Measurements from ENCODE around the gene AURKA.
"Not testable (repeated sequence)": the region's sequence is repeated elsewhere in the genome, so short reads cannot be mapped to it uniquely, and the experiment has no call there.

AURKA gene

DNA sequence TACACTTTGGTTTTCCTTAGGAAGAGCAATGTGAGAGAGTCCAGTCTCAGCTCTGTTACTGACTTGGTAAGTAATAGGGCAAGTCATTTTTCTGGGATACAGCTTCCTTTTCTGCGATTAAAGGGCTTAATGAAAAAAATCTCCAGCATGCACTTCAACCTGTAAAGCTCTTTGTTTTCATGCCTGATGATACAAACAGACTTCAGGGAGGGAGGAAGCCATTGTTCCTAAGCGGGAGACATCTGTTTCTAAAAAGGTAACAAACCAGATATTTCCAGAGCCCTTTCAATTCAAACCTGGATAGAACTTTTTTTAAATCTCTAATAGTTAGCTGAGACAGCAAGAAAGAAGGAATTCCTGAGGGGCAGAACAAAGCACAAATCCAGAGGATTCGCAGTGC lies 14.9 kb upstream of the AURKA start:
- H3K4me2 ChIP-seq (ENCODE audit: low read length) = no peak overlapping the region
- H3K4me1 ChIP-seq (ENCODE audit: control insufficient read depth, insufficient read depth, low read length) = no peaks in the 10 kb centered on the region
- no peaks in the 10 kb centered on the region for H3K9me3 ChIP-seq (replicated peaks; ENCODE audit: low read length)
- peaks cover 43% of the 10 kb centered on the region for H3K36me3 ChIP-seq (ENCODE audit: insufficient read depth, low read length)
- H3K9ac ChIP-seq (ENCODE audit: low read depth, low read length) = no peak overlapping the region
- no peaks in the 10 kb centered on the region for H3K27me3 ChIP-seq (ENCODE audit: control insufficient read depth, insufficient read depth, low read length)
- no peak overlapping the region for H3K4me3 ChIP-seq (ENCODE audit: low read length)

DNA sequence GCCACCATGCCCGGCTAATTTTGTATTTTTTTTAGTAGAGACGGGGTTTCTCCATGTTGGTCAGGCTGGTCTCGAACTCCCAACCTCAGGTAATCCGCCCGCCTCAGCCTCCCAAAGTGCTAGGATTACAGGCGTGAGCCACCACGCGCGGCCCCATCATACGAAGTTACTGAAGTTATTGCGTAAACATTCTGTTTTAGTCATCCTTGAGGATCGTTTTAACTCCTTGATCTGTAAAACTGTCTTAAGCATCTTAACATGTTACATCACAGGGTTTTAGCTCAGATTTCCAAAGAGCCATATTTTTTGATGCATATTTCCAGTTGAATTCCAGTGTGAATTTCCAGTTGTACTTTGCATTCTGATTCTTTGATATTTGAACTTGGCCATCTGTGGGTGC lies 13.3 kb upstream of the AURKA start:
- H3K9ac ChIP-seq (ENCODE audit: low read depth, low read length); H3K4me3 ChIP-seq (ENCODE audit: low read length); H3K4me2 ChIP-seq (ENCODE audit: low read length); H3K27me3 ChIP-seq (ENCODE audit: control insufficient read depth, insufficient read depth, low read length); H3K4me1 ChIP-seq (ENCODE audit: control insufficient read depth, insufficient read depth, low read length); H3K9me3 ChIP-seq (replicated peaks; ENCODE audit: low read length): not testable (repeated sequence)
- H3K36me3 ChIP-seq (ENCODE audit: insufficient read depth, low read length) = peaks cover 56% of the 10 kb centered on the region

DNA sequence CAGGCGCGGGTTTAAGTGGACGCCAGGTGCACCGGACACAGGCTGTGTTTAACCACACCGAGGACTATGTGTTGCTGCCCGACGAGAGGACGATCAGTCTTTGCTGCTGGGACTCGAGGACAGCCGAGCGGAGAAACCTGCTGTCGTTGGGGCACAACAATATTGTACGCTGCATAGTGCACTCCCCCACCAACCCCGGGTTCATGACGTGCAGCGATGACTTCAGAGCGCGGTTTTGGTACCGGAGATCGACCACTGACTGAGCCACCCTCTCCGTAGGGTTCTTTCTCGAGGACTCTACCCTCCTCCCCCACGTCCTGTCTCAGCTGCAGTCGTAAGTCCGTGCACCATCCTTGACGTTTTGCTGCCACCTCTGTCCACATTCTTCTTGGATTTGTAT lies 11.4 kb upstream of the AURKA start:
- Histone ChIP-seq H3K9me3 (replicated peaks; ENCODE audit: low read length) (no peaks in the 10 kb centered on the region), H3K9ac (ENCODE audit: low read depth, low read length) (no peak overlapping the region), H3K4me2 (ENCODE audit: low read length) (no peak overlapping the region), H3K27me3 (ENCODE audit: control insufficient read depth, insufficient read depth, low read length) (no peaks in the 10 kb centered on the region), H3K4me1 (ENCODE audit: control insufficient read depth, insufficient read depth, low read length) (no peaks in the 10 kb centered on the region), H3K4me3 (ENCODE audit: low read length) (no peak overlapping the region), H3K36me3 (ENCODE audit: insufficient read depth, low read length) (peaks cover 70% of the 10 kb centered on the region)

DNA sequence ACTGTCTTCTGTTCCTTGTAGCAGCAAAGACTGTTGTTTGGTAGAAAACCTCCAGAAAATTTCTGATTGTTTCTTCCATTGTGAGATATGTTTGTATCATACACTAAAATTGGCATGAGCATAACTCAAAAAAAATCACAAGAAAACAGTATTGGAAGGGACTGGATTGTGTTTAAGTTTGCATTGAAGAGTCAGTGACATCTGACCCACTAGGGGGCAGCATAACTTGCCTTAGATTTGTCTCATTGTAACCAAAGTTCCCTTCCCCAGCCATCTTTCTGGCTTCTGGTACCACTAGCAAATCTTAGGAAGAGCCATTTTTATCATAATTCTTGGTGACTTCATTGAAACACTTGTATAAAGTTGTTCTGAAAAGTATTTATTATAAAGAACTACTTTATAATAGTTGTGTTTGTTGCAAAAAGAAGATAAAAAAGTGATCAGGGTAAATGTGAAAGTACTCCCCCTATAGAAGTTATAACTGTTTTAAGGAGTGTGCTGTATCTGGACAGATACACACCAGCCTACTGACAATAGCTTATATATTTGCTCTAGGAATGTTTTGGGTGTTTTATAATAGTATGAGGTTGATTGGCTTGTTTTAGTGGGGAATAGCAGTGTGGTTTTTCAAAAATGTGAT lies 8.1 kb upstream of the AURKA start:
- Histone ChIP-seq H3K4me2 (ENCODE audit: low read length) (no peak overlapping the region), H3K27me3 (ENCODE audit: control insufficient read depth, insufficient read depth, low read length) (no peaks in the 10 kb centered on the region), H3K9me3 (replicated peaks; ENCODE audit: low read length) (no peaks in the 10 kb centered on the region), H3K4me1 (ENCODE audit: control insufficient read depth, insufficient read depth, low read length) (no peaks in the 10 kb centered on the region), H3K36me3 (ENCODE audit: insufficient read depth, low read length) (peaks cover 80% of the 10 kb centered on the region), H3K9ac (ENCODE audit: low read depth, low read length) (no peak overlapping the region), H3K4me3 (ENCODE audit: low read length) (no peak overlapping the region)

DNA sequence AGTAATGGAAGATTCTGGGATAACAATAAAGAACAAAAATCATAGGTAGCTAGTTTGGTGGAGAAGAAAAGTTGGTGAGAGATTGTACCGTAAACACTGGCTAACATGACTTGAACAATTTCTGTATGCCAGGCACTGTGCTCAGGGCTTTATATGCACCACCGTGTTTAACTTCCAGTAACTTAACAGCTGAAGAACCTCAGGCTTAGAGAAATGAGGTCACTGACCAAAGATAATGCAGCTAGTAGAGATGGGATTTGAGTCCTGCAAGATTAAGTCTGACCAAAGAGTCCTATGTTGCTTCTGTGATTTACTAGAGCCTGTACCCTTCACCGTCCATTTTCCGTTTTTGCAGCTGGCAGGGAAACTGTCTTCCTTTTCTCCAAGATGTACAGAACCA lies 3.2 kb upstream of the AURKA start:
- H3K36me3 ChIP-seq (ENCODE audit: insufficient read depth, low read length) = peaks cover 47% of the 10 kb centered on the region
- H3K9me3 ChIP-seq (replicated peaks; ENCODE audit: low read length) = no peaks in the 10 kb centered on the region
- peaks cover 18% of the 10 kb centered on the region for H3K4me1 ChIP-seq (ENCODE audit: control insufficient read depth, insufficient read depth, low read length)
- no peak overlapping the region for H3K9ac ChIP-seq (ENCODE audit: low read depth, low read length)
- H3K27me3 ChIP-seq (ENCODE audit: control insufficient read depth, insufficient read depth, low read length) = no peaks in the 10 kb centered on the region
- no peak overlapping the region for H3K4me2 ChIP-seq (ENCODE audit: low read length)
- H3K4me3 ChIP-seq (ENCODE audit: low read length) = no peak overlapping the region

DNA sequence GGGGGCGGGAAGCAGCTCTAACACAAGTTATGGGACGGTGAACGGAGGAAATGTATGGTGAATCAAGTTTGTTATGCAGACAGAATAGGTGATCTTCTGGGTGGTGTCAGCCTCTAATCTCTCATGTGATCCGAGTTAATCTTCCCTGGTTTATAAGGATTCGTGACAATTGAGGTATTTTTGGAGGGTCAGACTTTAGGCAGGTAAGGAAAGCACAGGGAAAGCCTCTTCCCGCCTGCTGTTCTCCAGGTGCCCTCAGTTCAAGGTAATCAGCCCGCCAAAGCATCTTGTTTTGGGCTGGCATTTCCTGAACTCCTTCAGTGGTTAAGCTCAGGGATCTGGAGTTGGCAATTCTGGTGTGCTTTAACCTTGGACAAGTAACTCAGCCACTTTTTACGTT lies 1.6 kb upstream of the AURKA start:
- Histone ChIP-seq H3K27me3 (ENCODE audit: control insufficient read depth, insufficient read depth, low read length) (no peaks in the 10 kb centered on the region), H3K4me3 (ENCODE audit: low read length) (peak overlapping the region; percentile 87), H3K36me3 (ENCODE audit: insufficient read depth, low read length) (peaks cover 39% of the 10 kb centered on the region), H3K4me1 (ENCODE audit: control insufficient read depth, insufficient read depth, low read length) (peaks cover 18% of the 10 kb centered on the region), H3K4me2 (ENCODE audit: low read length) (peak overlapping the region; percentile 86), H3K9ac (ENCODE audit: low read depth, low read length) (peak overlapping the region; percentile 93), H3K9me3 (replicated peaks; ENCODE audit: low read length) (no peaks in the 10 kb centered on the region)

DNA sequence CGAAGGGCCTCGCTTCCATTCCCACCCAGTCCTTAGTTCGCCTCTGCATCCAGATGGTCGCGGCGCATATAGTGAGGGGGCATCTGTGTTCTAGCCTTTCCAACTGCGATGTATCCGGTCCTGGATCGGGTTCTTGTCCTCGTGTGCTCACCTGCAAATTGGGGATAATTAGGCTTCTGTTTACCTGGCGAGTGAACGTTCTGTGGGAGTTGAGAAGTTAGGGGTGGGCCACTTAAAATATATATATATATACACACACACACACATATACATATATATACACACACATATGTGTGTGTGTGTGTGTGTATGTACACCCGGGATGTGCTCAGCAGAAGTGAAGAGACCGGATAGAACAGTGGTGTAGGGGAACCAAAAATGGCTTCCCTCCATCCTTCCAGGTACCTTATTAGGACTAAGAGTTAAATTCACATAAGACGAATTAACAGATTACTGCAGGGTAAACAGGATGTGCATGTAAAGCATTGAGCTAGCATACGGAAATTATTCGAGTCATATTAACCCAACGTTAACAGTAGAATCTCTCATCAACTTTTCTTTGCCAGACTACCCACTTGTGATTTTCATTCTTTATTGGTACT lies 967 bp upstream of the AURKA start:
- H3K36me3 ChIP-seq (ENCODE audit: insufficient read depth, low read length) = peaks cover 37% of the 10 kb centered on the region
- H3K27me3 ChIP-seq (ENCODE audit: control insufficient read depth, insufficient read depth, low read length) = no peaks in the 10 kb centered on the region
- H3K9ac ChIP-seq (ENCODE audit: low read depth, low read length) = peak overlapping the region; percentile 93
- peaks cover 18% of the 10 kb centered on the region for H3K4me1 ChIP-seq (ENCODE audit: control insufficient read depth, insufficient read depth, low read length)
- peak overlapping the region; percentile 87 for H3K4me3 ChIP-seq (ENCODE audit: low read length)
- no peaks in the 10 kb centered on the region for H3K9me3 ChIP-seq (replicated peaks; ENCODE audit: low read length)
- peak overlapping the region; percentile 86 for H3K4me2 ChIP-seq (ENCODE audit: low read length)

DNA sequence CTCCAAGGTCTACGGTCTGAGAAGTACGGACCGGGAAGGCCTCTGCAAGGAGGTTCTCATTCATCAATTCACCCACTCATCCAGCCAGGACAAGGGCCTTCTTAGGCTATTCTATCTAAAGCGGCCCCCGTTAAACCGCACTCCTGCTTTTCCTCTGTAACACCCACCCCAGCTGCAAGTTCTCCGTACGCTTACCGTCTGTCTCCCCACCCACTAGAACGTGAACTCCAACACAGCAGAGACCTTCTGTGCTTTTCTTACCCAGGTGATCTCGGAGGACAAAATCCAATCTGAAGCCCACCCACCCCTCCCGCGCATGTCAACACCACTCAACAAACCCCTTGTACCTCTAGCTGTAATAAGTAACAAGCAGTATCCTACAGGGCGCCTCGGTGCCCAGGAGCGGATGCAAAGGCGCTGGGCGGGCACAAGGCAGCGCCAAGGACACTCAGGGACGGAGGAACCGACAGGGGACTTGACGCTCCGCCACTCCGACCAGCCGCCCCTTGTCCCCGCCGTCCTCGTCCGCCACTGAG lies 351 bp downstream of the AURKA start:
- peaks cover 28% of the 10 kb centered on the region for H3K36me3 ChIP-seq (ENCODE audit: insufficient read depth, low read length)
- H3K4me1 ChIP-seq (ENCODE audit: control insufficient read depth, insufficient read depth, low read length) = peaks cover 18% of the 10 kb centered on the region
- H3K9ac ChIP-seq (ENCODE audit: low read depth, low read length) = peak overlapping the region; percentile 93
- H3K4me2 ChIP-seq (ENCODE audit: low read length) = peak overlapping the region; percentile 78
- H3K4me3 ChIP-seq (ENCODE audit: low read length) = peak overlapping the region; percentile 87
- H3K9me3 ChIP-seq (replicated peaks; ENCODE audit: low read length) = no peaks in the 10 kb centered on the region
- H3K27me3 ChIP-seq (ENCODE audit: control insufficient read depth, insufficient read depth, low read length) = no peaks in the 10 kb centered on the region

DNA sequence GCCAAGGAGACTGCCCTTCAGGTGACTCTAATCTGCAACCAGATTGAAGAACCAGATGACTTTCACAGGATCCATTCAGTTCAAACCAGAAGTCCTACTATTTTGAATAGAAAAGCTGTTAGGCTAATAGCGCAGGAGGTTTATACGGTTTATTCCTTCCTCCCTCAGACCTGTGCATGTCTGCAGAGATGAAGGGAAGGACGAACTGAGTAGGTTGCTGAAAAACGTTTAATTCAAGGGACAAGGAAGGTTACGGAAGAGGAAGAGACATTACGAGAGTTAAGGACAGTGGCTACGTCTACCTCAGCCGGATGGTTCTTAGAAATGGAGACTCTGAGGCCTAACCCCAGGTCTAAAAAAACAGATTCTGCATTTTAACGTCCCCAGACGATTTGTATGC lies 978 bp downstream of the AURKA start:
- no peaks in the 10 kb centered on the region for H3K9me3 ChIP-seq (replicated peaks; ENCODE audit: low read length)
- H3K4me3 ChIP-seq (ENCODE audit: low read length) = peak overlapping the region; percentile 87
- no peaks in the 10 kb centered on the region for H3K27me3 ChIP-seq (ENCODE audit: control insufficient read depth, insufficient read depth, low read length)
- H3K4me2 ChIP-seq (ENCODE audit: low read length) = peak overlapping the region; percentile 78
- H3K9ac ChIP-seq (ENCODE audit: low read depth, low read length) = peak overlapping the region; percentile 93
- peaks cover 18% of the 10 kb centered on the region for H3K4me1 ChIP-seq (ENCODE audit: control insufficient read depth, insufficient read depth, low read length)
- H3K36me3 ChIP-seq (ENCODE audit: insufficient read depth, low read length) = peaks cover 29% of the 10 kb centered on the region

DNA sequence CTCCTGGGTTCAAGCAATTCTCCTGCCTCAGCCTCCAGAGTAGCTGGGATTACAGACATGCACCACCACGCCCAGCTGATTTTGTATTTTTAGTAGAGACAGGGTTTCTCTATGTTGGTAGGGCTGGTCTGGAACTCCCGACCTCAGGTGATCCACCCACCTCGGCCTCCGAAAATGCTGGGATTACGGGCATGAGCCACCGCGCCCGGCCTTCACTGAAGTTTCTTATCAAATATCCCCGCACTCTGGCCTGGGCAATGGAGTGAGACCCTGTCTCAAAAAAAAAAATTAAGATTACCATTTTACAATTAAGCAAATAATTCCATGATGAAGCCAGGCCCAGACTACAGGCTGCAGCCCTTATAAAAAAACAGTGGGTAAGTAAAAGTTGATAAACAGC lies 1.6 kb downstream of the AURKA start:
- H3K9ac ChIP-seq (ENCODE audit: low read depth, low read length) = peak overlapping the region; percentile 93
- peak overlapping the region; percentile 78 for H3K4me2 ChIP-seq (ENCODE audit: low read length)
- not testable (repeated sequence) for H3K9me3 ChIP-seq (replicated peaks; ENCODE audit: low read length); H3K27me3 ChIP-seq (ENCODE audit: control insufficient read depth, insufficient read depth, low read length)
- H3K4me3 ChIP-seq (ENCODE audit: low read length) = peak overlapping the region; percentile 87
- H3K36me3 ChIP-seq (ENCODE audit: insufficient read depth, low read length) = peaks cover 28% of the 10 kb centered on the region
- H3K4me1 ChIP-seq (ENCODE audit: control insufficient read depth, insufficient read depth, low read length) = peaks cover 18% of the 10 kb centered on the region

DNA sequence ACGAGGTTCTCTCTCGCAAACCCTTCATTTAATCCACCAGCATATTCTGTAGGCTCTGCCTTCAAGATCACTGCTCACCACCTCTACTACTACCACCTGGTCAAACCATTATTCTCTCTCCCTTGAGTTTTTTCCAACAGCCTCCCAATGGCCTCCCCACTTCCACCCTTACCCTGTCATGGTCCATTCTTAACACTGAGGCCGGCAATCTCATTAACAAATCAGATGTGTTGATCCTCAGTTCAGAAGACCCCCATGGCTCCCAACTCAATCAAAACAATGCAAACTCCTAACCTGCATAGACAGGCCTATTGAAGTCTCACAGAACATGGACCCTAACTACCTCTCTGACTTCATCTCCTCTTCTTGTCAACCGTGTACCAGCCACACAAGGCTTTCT lies 2.2 kb downstream of the AURKA start:
- H3K4me1 ChIP-seq (ENCODE audit: control insufficient read depth, insufficient read depth, low read length) = peaks cover 18% of the 10 kb centered on the region
- H3K36me3 ChIP-seq (ENCODE audit: insufficient read depth, low read length) = peaks cover 29% of the 10 kb centered on the region

DNA sequence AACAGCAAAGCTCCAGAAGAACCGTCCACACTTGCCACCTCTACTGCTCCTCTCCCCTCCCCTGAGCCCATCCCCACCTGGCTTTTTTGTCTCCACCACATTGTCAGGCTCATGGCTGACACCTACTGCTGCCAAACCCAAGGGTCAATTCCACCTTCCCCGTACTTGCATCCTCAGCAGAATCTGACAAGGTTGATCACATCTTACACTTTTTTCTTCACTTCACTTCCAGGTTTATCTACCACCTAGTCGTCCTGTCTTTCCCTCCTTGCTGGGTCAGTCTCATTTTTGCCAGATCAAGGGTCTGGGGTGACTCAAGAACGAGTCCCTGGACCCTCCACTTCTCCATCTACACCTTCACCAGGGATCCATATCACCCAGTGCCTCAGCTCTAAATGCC lies 3.1 kb downstream of the AURKA start:
- Histone ChIP-seq H3K4me3 (ENCODE audit: low read length) (no peak overlapping the region), H3K4me2 (ENCODE audit: low read length) (no peak overlapping the region), H3K36me3 (ENCODE audit: insufficient read depth, low read length) (peaks cover 31% of the 10 kb centered on the region), H3K27me3 (ENCODE audit: control insufficient read depth, insufficient read depth, low read length) (no peaks in the 10 kb centered on the region), H3K4me1 (ENCODE audit: control insufficient read depth, insufficient read depth, low read length) (peaks cover 16% of the 10 kb centered on the region), H3K9ac (ENCODE audit: low read depth, low read length) (no peak overlapping the region), H3K9me3 (replicated peaks; ENCODE audit: low read length) (no peaks in the 10 kb centered on the region)

More for the DNA sequence above, 2.2 kb downstream of the AURKA start:
- Histone ChIP-seq H3K9ac (ENCODE audit: low read depth, low read length) (no peak overlapping the region), H3K4me3 (ENCODE audit: low read length) (no peak overlapping the region), H3K27me3 (ENCODE audit: control insufficient read depth, insufficient read depth, low read length) (no peaks in the 10 kb centered on the region), H3K4me2 (ENCODE audit: low read length) (peak overlapping the region; percentile 9), H3K9me3 (replicated peaks; ENCODE audit: low read length) (no peaks in the 10 kb centered on the region)
